ENCODE results near the gene CACNA2D4. TPM values are rescaled to one million over a fixed set of nuclear protein-coding genes. Genes with fewer than 3 reads are reported as not detected.

The CACNA2D4 gene
- total and polyA plus RNA-seq, 2 donors (not counting 3 experiments of a cell fraction or from before 2014, with no cell fraction given): 0.58 to 0.73 TPM

GRCh38 chr12:1934068-1934467 lies 15.6 kb upstream of the CACNA2D4 start:
- CTCF ChIA-PET: interaction anchor here (1.4 to 1.8 kb wide), 2 partner anchors 133 to 143 kb away, joined by 4 to 5 read pairs; no protein-coding TSS in a partner anchor
- no peaks in the 10 kb centered on the region for H3K4me1 ChIP-seq (ENCODE audit: control insufficient read depth, extremely low read depth, insufficient read depth, low read length)
- no TSS peak for BruUV-seq (replicated peaks)

More at GRCh38 chr12:1934068-1934467, 15.6 kb upstream of the CACNA2D4 start:
- Histone ChIP-seq H2AFZ (ENCODE audit: low read depth, low read length) (no peak overlapping the region), H3K9me1 (replicated peaks; ENCODE audit: control insufficient read depth, extremely low read depth, insufficient read depth, low read length) (no peaks in the 10 kb centered on the region), H3K27ac (ENCODE audit: insufficient read depth, low read depth, low read length) (no peak overlapping the region), H3K4me3 (replicated peaks in 1 of 3; ENCODE audit: insufficient read depth in 1 of 3, low read depth in 1 of 3, low read length in 3 of 3) (no peak overlapping the region), H4K20me1 (replicated peaks; ENCODE audit: control insufficient read depth, extremely low read depth, insufficient read depth, low read length) (no peaks in the 10 kb centered on the region), H3K4me2 (ENCODE audit: insufficient read depth, low read length) (no peak overlapping the region), H3K36me3 (ENCODE audit: control insufficient read depth in 2 of 2, extremely low read depth in 1 of 2, insufficient read depth in 2 of 2, low read length in 2 of 2) (no peaks in the 10 kb centered on the region), H3K79me2 (ENCODE audit: control insufficient read depth, insufficient read depth, low read length) (no peaks in the 10 kb centered on the region), H3K9ac (replicated peaks; ENCODE audit: extremely low read depth, insufficient read depth, low read length) (no peak overlapping the region), H3K9me3 (replicated peaks; ENCODE audit: control insufficient read depth, insufficient read depth, low read length) (no peaks in the 10 kb centered on the region), H3K27me3 (ENCODE audit: control insufficient read depth in 2 of 2, insufficient read depth in 2 of 2, low read length in 2 of 2) (no peaks in the 10 kb centered on the region)
- TF ChIP-seq CTCF (IDR thresholded peaks at IDR 0.05; ENCODE audit: extremely low read depth in 1 of 2, insufficient read depth in 1 of 2, low read depth in 1 of 2, low read length in 2 of 2) (no peak), EZH2 (IDR thresholded peaks at IDR 0.05; ENCODE audit: borderline replicate concordance, low read depth, low read length, severe bottlenecking) (no peak), JUN (IDR thresholded peaks at IDR 0.05; ENCODE audit: borderline replicate concordance, insufficient read depth, insufficient read length, low read depth) (no peak), FOS (IDR thresholded peaks at IDR 0.05; ENCODE audit: borderline replicate concordance, insufficient read depth, low read length) (no peak), POLR2AphosphoS5 (IDR thresholded peaks at IDR 0.05; ENCODE audit: insufficient read depth, low read depth, low read length) (no peak), MYC (IDR thresholded peaks at IDR 0.05; ENCODE audit: low read depth, low read length) (no peak), POLR2A (IDR thresholded peaks at IDR 0.05; ENCODE audit: low read depth, low read length) (no peak), GATA2 (IDR thresholded peaks at IDR 0.05; ENCODE audit: insufficient read depth, insufficient read length, low read depth, low read length) (no peak), MAX (IDR thresholded peaks at IDR 0.05; ENCODE audit: insufficient read depth, insufficient read length) (no peak)
- POLR2A ChIA-PET: no interaction called here
- DNase-seq (ENCODE audit: low read depth, low spot score) (no peak), FAIRE-seq (no peak)
- dilution Hi-C loops (cut with MboI; ENCODE audit: extremely low pct_ligation_motif_present, low sequenced_read_pairs): loop anchor here (25.0 kb wide), 1 partner anchor 297 kb away; the partner anchor contains the start of gene WNT5B
- intact Hi-C loops (cut with micrococcal nuclease): no loop called here

Data from endothelial cell of umbilical vein (primary cell).